HG03064 (cell line): ENCODE data around the gene TTC9.
"Not testable (repeated sequence)": the region's sequence is repeated elsewhere in the genome, so short reads cannot be mapped to it uniquely, and the experiment has no call there.

Experiments
- ATAC-seq: cut with Tn5 transposase; IDR thresholded peaks from one replicate; pipeline ENCODE4 v1.9.1; 2021; ENCODE audit warnings: low read depth; ENCODE audit not compliant: unreplicated experiment

The TTC9 gene

DNA sequence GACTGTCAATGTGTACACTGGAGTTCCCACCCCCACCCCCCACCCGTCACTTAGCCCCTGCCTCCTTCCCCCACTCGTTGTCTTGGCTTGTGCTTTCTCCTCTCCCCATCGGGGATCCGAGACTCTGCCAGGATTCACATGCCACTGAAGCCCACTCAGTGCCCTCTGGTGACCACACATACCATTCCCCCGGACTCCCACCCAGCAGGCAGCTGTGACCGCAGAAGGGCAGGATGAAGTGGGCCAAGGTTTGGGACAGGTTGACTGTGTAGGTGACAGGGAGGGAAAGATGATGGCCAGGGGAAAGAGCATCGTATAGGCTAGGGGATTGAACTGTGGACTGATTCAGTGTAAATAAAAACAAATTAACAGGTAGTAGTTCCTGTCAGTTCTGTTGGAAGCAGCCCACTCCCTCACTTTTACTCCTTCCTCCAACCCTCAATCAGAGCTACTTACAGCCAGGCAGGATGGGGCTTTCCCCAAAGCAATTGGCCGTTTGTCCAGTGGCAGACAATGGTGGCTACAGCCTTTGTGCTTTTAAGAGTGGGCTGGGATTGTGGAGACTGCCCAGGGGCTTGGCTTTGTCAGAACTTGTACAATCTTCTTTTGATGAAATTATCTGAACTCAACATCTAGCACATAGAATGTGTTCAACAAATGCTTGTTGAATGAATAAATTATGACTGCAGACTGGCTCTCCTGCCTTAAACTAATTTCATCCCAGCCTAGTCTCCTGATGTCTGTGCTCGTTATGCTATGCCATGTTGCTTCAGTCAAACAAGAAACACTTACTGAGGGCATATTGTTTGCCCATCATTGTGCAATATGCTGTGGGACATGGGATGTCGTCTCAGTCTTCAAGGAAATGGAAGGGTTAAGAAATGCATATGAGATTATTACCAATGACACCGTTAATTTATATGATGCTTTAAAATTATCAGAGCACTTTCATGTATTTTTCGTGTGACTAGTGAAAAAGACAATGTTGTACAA, 30.2 kb downstream of the TTC9 start:
- no peak for ATAC-seq

DNA sequence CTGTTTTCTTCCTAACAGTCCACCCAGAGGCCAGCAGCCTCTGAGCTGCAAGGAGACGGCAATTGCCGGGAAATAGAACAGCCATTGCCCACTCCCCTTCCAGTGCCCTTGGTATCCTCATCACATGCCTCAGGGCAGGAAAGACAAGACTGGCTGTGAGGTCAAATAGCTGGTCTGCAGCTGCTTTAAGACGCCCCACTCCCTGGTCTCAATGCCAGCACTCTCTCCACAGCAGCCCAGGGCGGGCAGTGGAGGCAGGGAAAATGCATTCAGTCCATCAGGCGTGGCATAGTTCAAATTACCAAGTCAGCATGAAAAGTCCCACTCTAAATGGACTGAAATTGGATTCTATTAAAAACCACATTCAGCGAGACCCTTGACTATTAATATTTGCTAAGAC, 35.6 kb downstream of the TTC9 start:
- no peak for ATAC-seq

DNA sequence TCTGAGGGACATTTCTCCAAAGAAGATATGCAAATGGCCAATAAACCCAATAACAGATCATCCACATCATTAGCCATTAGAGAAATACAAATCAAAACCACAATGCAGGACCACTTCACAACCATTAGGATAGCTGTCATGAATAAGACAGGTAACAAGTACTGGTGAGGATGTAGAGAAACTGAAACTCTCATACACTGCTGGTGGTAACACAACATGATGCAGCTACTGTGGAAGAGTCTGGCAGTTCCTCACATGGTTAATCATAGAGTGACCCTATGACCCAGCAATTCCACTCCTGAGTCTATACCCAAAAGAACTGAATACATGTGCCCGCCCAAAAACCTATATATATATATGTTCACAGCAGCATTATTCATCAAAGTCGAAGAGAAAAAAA, 39.0 kb downstream of the TTC9 start:
- no peak for ATAC-seq

DNA sequence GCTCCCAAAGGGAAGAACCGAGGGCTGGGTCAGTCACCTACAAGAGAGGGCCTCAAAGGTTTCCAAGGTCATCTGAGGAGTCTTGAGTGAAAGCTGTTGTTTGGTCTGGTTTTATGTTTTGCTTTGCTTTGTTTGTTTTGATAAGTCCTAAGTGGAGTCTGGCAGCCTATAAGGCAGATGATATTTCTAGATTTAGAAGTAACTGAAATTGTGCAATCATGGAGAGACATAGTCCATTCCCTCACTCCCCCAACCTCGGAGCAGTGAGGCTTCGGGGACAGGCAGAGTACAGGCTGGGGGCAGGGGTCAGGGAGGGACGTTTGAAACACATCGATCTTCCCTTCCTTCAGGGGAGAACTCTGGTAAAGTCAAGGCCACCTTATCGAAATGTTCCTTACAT, 42.3 kb downstream of the TTC9 start:
- ATAC-seq, result no peak

DNA sequence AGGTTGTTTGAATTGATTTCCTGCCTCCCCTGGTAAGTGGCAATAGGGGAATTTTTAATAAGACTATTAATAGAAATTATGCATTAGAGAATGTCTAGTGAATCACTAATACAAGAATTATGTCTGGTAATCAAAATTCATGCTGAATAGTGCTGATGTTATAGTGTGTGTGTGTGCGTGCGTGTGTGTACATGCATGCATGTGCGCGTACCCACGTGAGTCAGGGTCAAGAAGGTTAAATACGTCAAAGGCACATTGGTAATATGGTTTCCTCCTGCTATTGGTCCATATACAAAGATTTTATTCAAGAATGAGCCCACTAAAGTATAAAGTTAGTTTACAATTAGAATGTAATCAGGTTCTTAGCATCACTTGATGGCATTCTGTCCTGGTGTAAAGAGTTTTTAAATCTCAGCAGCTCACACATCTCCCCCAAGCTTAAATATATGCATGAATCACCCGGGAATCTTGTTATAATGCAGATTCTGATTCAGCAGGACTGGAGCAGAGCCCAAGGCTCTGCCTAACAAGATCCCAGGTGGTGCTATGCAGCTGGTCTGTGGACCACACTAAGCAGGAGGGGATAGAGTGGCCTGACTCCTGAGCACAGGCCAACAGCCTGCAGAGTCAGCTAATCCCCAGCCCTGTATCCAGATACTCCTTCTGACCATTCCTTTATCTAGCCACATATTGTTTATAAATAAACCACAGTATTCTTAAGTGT, 43.9 kb downstream of the TTC9 start:
- ATAC-seq, result no peak

DNA sequence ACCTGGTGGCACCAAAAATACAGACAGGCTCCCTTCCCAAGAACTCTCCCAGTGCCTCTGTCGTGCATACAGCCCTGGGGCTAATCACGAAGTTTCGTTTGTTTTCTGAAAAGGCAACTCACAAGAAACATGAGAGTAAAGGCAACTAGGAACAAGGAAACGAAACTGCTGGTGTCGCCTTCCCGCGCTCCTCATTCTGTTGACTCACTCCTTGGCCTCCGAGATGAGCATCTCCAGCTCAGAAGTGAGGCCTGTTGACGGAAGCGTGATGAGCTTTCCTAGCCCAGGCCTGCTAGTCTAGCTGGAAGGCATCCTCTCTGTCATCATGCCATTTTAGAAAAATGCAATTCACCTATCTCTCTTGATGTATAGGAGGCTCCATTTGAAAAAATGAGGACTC, 50.5 kb downstream of the TTC9 start:
- ATAC-seq, result no peak

DNA sequence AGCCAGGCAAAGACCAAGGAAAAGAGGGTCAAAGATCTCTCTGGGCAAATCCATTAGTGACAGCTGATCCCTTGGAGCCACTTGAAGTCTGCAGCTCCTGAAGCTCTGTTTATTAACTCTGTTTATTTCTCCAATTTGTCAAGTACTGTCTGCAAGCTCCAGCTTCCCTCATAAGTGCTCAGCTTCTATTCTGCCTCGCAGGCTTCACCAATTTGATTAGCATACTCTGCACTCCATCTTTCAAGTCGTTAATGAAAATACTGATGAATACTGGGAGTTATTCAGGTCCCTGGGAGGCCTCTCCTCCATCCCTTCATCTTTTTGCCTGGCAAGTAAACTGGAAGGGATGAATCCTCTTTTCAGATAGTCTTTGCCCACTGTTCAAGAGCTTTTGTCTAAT, 54.3 kb downstream of the TTC9 start:
- no peak for ATAC-seq

DNA sequence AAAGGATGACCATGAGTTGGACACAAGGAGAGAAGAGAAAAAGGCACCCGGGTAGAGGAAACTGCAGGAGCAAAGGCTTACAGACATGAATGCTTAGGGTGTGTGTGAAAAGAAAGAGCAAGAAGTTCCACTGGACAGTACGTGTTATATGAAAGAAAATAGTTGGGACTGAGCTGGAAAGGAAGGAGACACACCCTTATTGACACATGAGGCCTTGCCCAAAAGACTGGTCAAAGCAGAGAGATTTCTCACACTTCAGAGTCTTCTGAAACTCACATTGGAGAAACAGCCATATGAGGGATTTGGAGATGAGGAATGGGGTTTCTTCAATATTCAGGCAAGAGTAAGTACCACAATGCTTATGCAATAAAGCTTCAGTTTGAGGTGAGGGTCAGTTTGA, 56.0 kb downstream of the TTC9 start:
- no peak for ATAC-seq

DNA sequence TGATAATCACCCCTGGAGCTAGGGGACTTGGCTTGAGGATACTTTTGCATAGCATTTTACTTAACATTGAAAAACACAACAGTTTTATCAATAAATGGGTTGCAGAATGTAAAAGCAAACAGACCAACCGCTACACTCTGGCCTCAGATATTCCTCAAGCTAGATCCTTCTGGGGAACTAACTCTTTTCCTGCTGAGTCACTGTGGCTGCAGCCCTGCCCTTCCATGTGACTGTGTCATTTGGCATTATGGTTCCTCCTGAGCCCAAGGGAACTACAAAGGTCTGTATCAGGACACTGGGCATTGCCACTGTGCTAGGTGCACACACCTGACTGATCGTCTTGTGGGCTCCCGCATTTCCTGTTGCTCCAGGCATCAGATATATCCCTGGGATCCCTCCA, 56.6 kb downstream of the TTC9 start:
- ATAC-seq, result no peak

DNA sequence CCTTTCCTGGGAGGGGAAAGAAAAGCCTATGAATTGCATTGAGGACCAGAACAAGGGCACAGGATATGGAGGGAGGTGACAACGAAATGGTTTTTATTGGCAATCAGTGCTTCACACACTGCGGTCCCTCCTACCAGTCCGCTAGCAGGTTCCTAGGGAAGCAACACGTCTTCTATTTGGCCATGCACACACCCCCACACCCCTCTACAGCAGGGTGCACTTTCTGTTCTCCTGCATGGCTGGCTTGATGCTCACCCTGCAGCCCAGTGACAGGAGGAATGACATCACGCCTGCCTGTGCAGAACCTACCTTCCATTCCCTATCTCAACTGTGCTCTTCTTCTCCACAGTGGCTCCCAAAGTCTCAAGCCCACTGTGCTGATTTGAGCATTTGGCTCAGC, 57.9 kb downstream of the TTC9 start:
- ATAC-seq, result no peak

DNA sequence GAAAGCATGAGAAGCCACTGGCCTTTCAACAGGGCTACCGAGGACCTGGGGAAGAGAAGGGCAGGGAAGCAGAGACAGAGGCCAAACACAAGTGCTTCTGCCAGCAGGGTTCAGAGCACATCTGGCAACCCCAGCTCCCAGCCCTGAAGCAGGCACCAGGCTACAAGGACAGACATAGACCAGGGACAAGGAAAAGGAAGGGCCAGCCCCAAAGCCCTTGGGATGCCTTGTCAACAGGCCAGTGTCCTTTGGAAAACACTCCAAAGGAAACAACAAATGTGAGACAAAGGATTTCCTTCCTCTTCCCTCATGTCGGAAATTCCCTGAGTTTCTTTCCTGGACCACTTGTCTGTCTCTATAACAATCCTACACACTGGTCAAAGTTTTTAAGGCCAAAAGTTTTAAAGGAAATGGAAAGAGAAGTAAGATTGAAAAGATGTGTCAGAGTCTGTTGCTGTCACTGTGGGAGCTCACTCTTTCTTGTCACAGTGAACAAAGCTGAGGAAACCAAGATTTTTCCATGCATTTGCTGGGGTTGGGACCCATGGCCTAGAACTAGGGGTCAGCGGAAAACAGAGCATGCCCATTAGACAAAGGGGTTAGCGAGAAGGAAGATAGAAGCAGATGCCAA, 59.4 kb downstream of the TTC9 start:
- no peak for ATAC-seq

DNA sequence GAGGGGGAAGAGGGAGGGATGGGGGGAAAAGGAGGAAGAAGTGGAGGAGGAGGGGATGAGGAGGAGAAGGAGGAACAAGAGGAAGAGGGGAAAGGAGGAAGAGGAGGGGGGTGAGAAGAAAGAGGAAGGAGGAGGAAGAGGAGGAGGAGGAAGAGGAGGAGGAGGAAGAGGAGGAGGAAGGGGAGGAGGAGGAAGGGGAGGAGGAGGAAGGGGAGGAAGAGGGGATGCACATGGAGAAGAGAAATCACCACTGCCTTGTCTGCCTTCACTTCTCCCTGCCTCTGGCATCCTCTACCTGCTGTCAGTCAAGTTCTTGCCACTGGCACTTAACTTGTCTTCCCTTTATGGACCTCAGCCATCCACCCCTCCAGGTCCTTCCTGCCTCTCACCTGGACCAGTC, 59.9 kb downstream of the TTC9 start:
- ATAC-seq, result no peak

DNA sequence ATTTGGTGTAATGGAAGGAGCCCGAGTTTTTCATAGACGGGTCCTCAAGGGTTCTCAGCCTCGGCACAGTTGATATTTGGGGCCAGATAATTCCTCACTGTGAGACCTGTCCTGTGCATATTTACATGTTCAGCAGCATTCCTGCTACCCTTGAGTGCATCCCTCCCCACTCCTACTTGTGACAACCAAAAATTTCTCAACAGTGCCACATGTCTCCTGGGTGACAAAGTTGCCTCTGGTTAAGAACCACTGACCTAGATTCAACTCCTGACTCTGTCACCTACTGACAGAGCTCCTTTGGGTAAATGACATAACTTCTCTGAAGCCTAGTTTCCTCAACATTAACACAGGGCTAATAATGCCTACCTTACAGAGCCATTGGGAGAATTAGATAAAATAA, 60.4 kb downstream of the TTC9 start:
- no peak for ATAC-seq

DNA sequence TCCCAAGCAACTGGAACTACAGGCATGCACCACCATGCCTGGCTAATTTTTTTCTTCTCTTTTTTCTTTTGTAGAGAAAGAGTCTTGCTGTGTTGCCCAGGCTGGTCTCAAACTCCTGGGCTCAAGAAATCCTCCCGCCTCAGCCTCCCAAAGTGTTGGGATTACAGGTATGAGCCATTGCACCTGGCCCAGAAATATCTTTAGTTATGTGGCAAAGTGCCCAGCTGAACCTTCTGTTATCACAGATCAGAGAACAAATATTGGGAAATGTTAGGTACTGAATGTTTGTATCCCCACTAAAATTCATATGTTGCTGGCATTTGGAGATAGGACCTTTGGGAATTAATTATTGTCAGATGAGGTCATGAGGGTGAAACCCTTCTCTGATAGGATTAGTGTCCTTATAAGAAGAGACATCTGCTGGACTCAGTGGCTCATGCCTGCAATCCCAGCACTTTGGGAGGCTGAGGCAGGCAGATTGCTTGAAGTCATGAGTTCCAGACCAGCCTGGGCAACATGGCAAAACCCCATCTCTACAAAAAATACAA, 62.0 kb downstream of the TTC9 start:
- ATAC-seq, result not testable (repeated sequence)

DNA sequence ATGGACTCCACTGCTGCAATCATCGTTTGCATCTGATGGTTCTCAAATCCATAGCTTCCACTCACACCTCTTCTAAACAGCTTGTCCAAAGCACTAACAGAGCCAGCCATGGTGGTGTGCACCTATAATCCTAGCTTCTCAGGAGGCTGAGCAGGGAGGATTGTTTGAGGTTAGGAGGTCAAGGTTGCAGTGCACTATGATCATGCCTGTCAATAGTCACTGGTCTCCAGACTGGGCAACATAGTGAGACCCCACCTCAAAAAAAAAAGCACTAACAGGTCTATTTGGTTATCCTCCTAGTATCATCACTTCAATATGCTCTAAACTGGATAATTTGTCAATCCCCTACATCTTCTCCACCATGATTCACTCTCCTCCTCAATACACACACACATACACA, 63.2 kb downstream of the TTC9 start:
- ATAC-seq, result no peak

DNA sequence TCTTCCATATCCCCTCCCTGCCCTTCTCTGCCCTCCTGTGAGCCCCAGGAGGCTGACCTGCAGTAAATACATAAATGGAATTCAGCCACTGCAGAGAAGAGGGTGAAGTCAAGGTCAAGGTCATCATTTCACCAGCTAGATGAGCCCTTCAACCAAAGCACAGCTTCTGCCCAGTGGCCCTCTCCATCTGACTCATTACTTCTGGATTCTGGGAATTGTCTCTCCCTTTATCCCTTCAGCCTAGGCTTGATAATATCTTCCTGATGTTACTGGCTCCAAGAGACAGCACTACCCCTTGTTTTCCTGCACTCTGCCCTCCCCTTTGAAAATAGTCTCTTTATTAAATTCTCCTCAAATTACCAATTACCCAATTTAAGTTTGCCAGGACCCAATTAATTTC, 64.5 kb downstream of the TTC9 start:
- ATAC-seq, result no peak

DNA sequence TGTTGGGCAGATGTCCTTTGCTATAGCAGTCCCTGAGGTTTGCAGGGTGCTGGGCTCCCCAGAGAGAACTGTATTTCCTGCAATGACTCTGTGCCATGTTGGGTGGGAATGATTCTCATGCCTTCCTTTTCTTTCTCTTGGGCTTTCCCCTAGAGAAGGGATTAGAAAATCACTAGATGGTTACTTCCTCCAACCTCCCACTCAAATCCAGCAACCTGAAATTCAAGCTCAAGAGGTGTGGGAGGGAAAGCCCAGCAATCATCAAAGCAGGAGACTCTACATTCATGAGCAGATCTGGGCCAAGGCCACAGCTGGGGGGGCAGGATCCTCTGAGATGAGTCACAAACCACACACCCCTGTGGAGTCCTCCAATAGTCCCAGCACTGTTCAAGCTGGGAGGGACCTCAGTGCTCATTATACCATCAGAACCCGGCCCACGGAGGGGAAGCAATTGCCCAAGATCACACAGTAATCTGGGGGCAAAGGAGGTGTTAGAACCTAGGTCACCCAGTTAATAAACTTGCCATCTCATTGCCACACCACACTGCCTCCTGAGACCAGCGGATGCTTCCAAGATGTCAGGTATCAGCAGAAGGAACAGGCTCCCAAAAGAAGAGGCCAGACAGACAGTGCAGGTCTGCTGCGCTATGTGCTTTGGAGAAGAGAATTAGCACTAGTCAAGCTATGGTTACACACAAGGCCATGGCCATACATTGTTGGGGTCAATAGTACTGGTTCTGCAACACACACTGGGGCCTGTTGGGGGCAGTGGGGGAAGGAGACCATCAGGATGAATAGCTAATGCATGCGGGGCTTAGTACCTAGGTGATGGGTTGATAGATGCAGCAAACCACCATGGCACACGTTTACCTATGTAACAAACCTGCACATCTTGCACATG, 65.7 kb downstream of the TTC9 start:
- ATAC-seq, result no peak

DNA sequence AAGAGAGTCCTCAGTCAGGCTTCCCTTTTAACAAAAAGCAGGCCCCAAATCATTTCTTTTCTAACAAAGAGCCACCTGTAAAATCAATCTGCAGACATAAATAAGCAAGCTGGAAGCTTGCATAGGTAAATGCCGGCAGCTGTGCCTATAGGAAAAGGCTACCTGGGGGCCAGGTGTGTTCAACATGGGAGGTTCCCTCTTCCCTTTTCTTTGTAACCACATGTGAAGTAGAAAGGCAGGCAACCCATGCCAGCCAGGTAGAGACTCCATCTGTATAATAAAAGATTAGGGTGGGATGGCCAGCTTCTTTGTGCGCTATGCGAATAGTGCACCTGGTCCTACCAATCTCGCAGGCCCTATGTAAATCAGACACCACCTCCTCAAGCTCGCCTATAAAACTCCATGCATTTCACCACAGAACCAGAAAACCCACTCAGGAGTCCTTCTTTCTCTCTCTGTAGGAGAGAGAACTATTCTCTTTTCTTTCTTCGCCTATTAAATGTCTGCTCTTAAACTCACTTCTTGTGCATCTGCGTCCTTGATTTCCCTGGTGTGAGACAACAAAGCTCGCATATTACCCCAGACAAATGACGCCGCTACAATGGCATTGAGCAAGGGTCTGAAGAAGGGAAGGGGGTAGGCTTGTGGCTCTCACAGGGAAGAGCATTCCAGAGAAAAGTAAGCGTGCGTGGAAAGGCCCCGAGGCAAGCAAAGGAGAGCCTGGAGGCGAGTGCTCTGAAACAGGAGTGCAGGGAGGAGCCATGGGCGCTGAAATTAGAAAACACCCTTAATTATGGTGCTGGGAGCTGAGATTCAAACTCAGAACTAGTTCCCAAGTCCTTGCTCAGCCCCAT, 67.2 kb downstream of the TTC9 start:
- ATAC-seq, result no peak

DNA sequence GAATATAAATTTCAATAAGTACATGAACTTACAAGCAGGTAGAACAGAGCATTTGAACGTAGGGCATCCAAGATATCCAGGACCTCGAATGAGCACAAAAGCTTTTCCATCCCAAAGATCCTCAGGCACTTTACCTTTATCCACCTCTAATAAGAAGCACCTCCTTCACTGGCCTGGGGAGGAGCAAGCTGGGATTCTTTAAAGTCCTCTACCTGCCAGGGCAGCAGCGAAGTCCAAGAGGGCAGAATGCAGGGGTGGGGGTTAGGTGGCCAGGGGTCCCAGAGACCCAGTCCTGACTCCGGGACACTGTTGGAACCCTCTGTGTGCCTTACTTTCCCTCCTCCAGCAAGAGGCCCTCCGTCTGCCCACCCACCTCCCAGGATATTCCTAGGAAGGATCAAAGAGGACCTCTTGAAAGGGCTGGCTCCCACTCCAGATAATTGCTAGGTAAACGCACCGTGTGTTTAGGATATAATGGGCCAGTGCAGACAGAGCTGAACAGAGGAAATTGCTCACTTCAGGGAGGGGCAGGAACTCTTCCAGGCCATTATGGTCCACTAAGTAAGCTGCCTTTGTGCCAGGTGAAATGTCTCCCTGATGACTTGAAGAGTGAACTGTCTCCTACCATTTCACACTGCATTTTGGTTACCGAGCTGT, 68.1 kb downstream of the TTC9 start:
- no peak for ATAC-seq
